Large intestine (tissue), 3 donors: ENCODE results near the gene FARP2. TPM values are rescaled to one million over a fixed set of nuclear protein-coding genes. Genes with fewer than 3 reads are reported as not detected.
"Not testable (repeated sequence)": the region's sequence is repeated elsewhere in the genome, so short reads cannot be mapped to it uniquely, and the experiment has no call there.

ENCODE experiments used
- DNase-seq, 2 donors: peaks; one replicate each; pipeline versions ENCODE4 v3.0.0 to v3.0.0-alpha.2; 2013
- H3K27ac ChIP-seq: one replicate; pipeline ENCODE4 v1.5.1; 2013; ENCODE audit warnings: low read length
- H3K27me3 ChIP-seq: 2 replicates; pipeline ENCODE4 v1.6.1; 2013; ENCODE audit warnings: low read length; ENCODE audit not compliant: control insufficient read depth, insufficient read depth
- H3K36me3 ChIP-seq: 2 replicates; pipeline ENCODE4 v1.6.1; 2013; ENCODE audit warnings: low read length; ENCODE audit not compliant: control insufficient read depth, insufficient read depth
- H3K4me1 ChIP-seq: one replicate; pipeline ENCODE4 v1.6.1; 2013; ENCODE audit warnings: low read length; ENCODE audit not compliant: control insufficient read depth, insufficient read depth
- H3K4me3 ChIP-seq: one replicate; pipeline ENCODE4 v1.5.1; 2013; ENCODE audit warnings: low read length
- H3K9me3 ChIP-seq: one replicate; pipeline ENCODE4 v1.6.1; 2013; ENCODE audit warnings: mild to moderate bottlenecking, low read depth, low read length, moderate library complexity; ENCODE audit not compliant: control insufficient read depth
- WGBS: methylation state at CpG from one replicate; pipeline ENCODE4 v1.1.5; 2013; ENCODE audit warnings: low lambda C conversion rate; ENCODE audit not compliant: insufficient coverage; 5-methylcytosine and 5-hydroxymethylcytosine counted together
- polyA plus RNA-seq: library from polyadenylated mRNA; unstranded; fragments of 120-200 nt; gene quantifications from one replicate; pipeline ENCODE4 v1.2.1, GENCODE V29; 2013

FARP2 gene
- polyA plus RNA-seq, 1 donor: 52.6 TPM

GRCh38 chr2:241314226-241315092, 41.6 kb upstream of the FARP2 start:
- H3K4me3 ChIP-seq: peak overlapping the region; percentile 81
- WGBS: no CpG with 5 or more reads among the region's 38 CpGs
- no peaks in the 10 kb centered on the region for H3K36me3 ChIP-seq
- peak overlapping the region; percentile 95 for H3K27ac ChIP-seq
- no peaks in the 10 kb centered on the region for H3K27me3 ChIP-seq
- DNase-seq: no peak
- no peaks in the 10 kb centered on the region for H3K9me3 ChIP-seq
- H3K4me1 ChIP-seq: peaks cover 16% of the 10 kb centered on the region

- DNase-seq: peak; percentile 100
- peaks cover 14% of the 10 kb centered on the region for H3K4me1 ChIP-seq
- no peaks in the 10 kb centered on the region for H3K36me3 ChIP-seq
- WGBS: no CpG with 5 or more reads among the region's 73 CpGs
- no peaks in the 10 kb centered on the region for H3K27me3 ChIP-seq
- peak within 1 kb of the TSS; percentile 95 for H3K27ac ChIP-seq
- peak within 1 kb of the TSS; percentile 97 for H3K4me3 ChIP-seq
- no peaks in the 10 kb centered on the region for H3K9me3 ChIP-seq
Measured at GRCh38 chr2:241315093-241315878, 40.8 kb upstream of the FARP2 start, which contains the start of gene HDLBP. Gene HDLBP (minus strand): TSS chr2:241315672. CDS start chr2:241266869, 48,803 bp downstream.

GRCh38 chr2:241315879-241316631, 40.0 kb upstream of the FARP2 start, which contains the start of gene SEPTIN2:
Gene SEPTIN2 (plus strand): TSS chr2:241315925. CDS start chr2:241324233, 8,308 bp downstream.
- Histone ChIP-seq H3K27ac (peak within 1 kb of the TSS; percentile 95), H3K36me3 (no peaks in the 10 kb centered on the region), H3K27me3 (no peaks in the 10 kb centered on the region), H3K4me3 (peak within 1 kb of the TSS; percentile 97), H3K4me1 (peaks cover 14% of the 10 kb centered on the region), H3K9me3 (no peaks in the 10 kb centered on the region)
- WGBS: no CpG with 5 or more reads among the region's 75 CpGs
- peak in 1 of 2 donors; percentile 90 for DNase-seq

- 31% methylated on average over 2 of the region's 4 CpGs for WGBS
- Histone ChIP-seq H3K27me3 (no peaks in the 10 kb centered on the region), H3K36me3 (no peaks in the 10 kb centered on the region), H3K4me3 (peak overlapping the region; percentile 97), H3K4me1 (peaks cover 14% of the 10 kb centered on the region), H3K27ac (peak overlapping the region; percentile 90), H3K9me3 (no peaks in the 10 kb centered on the region)
- DNase-seq: no peak
Measured at GRCh38 chr2:241316825-241317224, 39.3 kb upstream of the FARP2 start.

- Histone ChIP-seq H3K36me3 (no peaks in the 10 kb centered on the region), H3K27me3 (no peaks in the 10 kb centered on the region), H3K4me3 (peak overlapping the region; percentile 97), H3K27ac (peak overlapping the region; percentile 90), H3K4me1 (peaks cover 14% of the 10 kb centered on the region), H3K9me3 (no peaks in the 10 kb centered on the region)
- WGBS: no CpG with 5 or more reads among the region's 4 CpGs
- DNase-seq: no peak
Measured at GRCh38 chr2:241317391-241317790, 38.7 kb upstream of the FARP2 start.

GRCh38 chr2:241318830-241319229, 37.3 kb upstream of the FARP2 start:
- not testable (repeated sequence) for H3K9me3 ChIP-seq, H3K36me3 ChIP-seq, H3K4me3 ChIP-seq, H3K27ac ChIP-seq, DNase-seq, H3K27me3 ChIP-seq
- peaks cover 11% of the 10 kb centered on the region for H3K4me1 ChIP-seq
- WGBS: no CpG with 5 or more reads among the region's 6 CpGs

- Histone ChIP-seq H3K36me3 (peaks cover 6% of the 10 kb centered on the region), H3K4me1 (peaks cover 11% of the 10 kb centered on the region), H3K9me3 (no peaks in the 10 kb centered on the region), H3K27me3 (no peaks in the 10 kb centered on the region), H3K4me3 (no peak overlapping the region), H3K27ac (no peak overlapping the region)
- WGBS: 100% methylated on average over 2 of the region's 8 CpGs
- no peak for DNase-seq
Measured at GRCh38 chr2:241320394-241320793, 35.7 kb upstream of the FARP2 start.

- Histone ChIP-seq H3K36me3 (peaks cover 10% of the 10 kb centered on the region), H3K4me3 (no peak overlapping the region), H3K27ac (no peak overlapping the region), H3K4me1 (peaks cover 11% of the 10 kb centered on the region), H3K27me3 (no peaks in the 10 kb centered on the region), H3K9me3 (no peaks in the 10 kb centered on the region)
- WGBS: 80% methylated on average over 1 of the region's 1 CpG
- DNase-seq: no peak
Measured at GRCh38 chr2:241321033-241321432, 35.1 kb upstream of the FARP2 start.

- H3K4me3 ChIP-seq: no peak overlapping the region
- 100% methylated on average over 1 of the region's 1 CpG for WGBS
- no peak for DNase-seq
- peaks cover 18% of the 10 kb centered on the region for H3K36me3 ChIP-seq
- H3K27me3 ChIP-seq: no peaks in the 10 kb centered on the region
- H3K27ac ChIP-seq: no peak overlapping the region
- H3K9me3 ChIP-seq: no peaks in the 10 kb centered on the region
- H3K4me1 ChIP-seq: peaks cover 11% of the 10 kb centered on the region
Measured at GRCh38 chr2:241321886-241322285, 34.2 kb upstream of the FARP2 start.

- H3K4me1 ChIP-seq: no peaks in the 10 kb centered on the region
- DNase-seq: no peak
- WGBS: 77% methylated on average over 5 of the region's 5 CpGs
Measured at GRCh38 chr2:241323778-241324177, 32.3 kb upstream of the FARP2 start.

More at GRCh38 chr2:241323778-241324177, 32.3 kb upstream of the FARP2 start:
- H3K9me3 ChIP-seq: no peaks in the 10 kb centered on the region
- peaks cover 27% of the 10 kb centered on the region for H3K36me3 ChIP-seq
- H3K4me3 ChIP-seq: no peak overlapping the region
- H3K27me3 ChIP-seq: no peaks in the 10 kb centered on the region
- H3K27ac ChIP-seq: no peak overlapping the region
